Measurements from ENCODE around the gene TMEM95.

- TF ChIP-seq CTCF (IDR thresholded peaks at IDR 0.05; ENCODE audit: low read depth, low read length, missing input control) (no peak), TAF1 (conservative IDR thresholded peaks at IDR 0.05) (no peak), SP1 (IDR thresholded peaks at IDR 0.05) (no peak), ZBTB33 (IDR thresholded peaks at IDR 0.05) (no peak), FOXA1 (IDR thresholded peaks at IDR 0.05) (no peak)
These were observed 15.9 kb downstream of the TMEM95 start for GRCh38 chr17:7370853-7371252.
